Measurements from ENCODE around the gene PEX5L. TPM values are rescaled to one million over a fixed set of nuclear protein-coding genes. Genes with fewer than 3 reads are reported as not detected.

PEX5L gene
- total and polyA plus RNA-seq, 12 donors: 0.03 to 1.1 (median 0.16) TPM; not detected in 3

- H3K4me1 ChIP-seq (replicated peaks in 1 of 2): no peaks in the 10 kb centered on the region
- no peak for DNase-seq
- H3K9me3 ChIP-seq (replicated peaks in 1 of 3): no peaks in the 10 kb centered on the region
- H3K36me3 ChIP-seq (replicated peaks in 1 of 2): no peaks in the 10 kb centered on the region
- intact Hi-C loops (cut with DNase I): no loop called here
- TF ChIP-seq CTCF (IDR thresholded peaks at IDR 0.05) (no peak), POLR2A (IDR thresholded peaks at IDR 0.05) (no peak)
- no peak overlapping the region for H3K27ac ChIP-seq
- WGBS, 4 donors: 63 to 72% (median 67%) methylated on average over 2 of the region's 2 CpGs
- no peak overlapping the region for H3K4me3 ChIP-seq
- no peaks in the 10 kb centered on the region for H3K27me3 ChIP-seq
Measured at GRCh38 chr3:179881791-179882190, 154.9 kb downstream of the PEX5L start.

DNA sequence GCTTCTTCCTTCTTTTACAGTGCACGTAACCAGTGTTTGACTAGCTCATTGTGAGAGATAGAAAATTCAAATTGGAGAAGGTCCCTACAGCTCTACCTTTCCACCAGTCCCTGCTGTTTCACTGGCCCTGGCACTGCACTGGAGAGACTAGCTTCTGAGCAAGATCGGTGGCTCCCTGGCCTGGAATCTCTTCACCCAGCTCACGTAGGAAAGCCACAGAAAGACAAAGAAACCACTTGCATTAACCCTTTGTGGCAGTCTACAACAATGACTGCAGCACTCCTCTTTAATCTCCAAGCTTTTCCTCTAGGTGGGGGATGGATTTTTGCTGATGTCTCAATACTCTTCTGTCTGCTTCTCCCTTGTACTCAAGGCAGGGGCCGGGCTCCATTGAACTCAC lies 155.9 kb downstream of the PEX5L start:
- Histone ChIP-seq H3K4me3 (no peak overlapping the region), H3K4me1 (replicated peaks in 1 of 2) (no peaks in the 10 kb centered on the region), H3K9me3 (replicated peaks in 1 of 3) (no peaks in the 10 kb centered on the region), H3K36me3 (replicated peaks in 1 of 2) (no peaks in the 10 kb centered on the region), H3K27me3 (no peaks in the 10 kb centered on the region), H3K27ac (no peak overlapping the region)
- no peak for TF ChIP-seq CTCF (IDR thresholded peaks at IDR 0.05)
- no peak for TF ChIP-seq POLR2A (IDR thresholded peaks at IDR 0.05)
- intact Hi-C loops (cut with DNase I): no loop called here
- 47 to 70% (median 56%) methylated on average over 4 of the region's 4 CpGs for WGBS, 4 donors
- DNase-seq: no peak

DNA sequence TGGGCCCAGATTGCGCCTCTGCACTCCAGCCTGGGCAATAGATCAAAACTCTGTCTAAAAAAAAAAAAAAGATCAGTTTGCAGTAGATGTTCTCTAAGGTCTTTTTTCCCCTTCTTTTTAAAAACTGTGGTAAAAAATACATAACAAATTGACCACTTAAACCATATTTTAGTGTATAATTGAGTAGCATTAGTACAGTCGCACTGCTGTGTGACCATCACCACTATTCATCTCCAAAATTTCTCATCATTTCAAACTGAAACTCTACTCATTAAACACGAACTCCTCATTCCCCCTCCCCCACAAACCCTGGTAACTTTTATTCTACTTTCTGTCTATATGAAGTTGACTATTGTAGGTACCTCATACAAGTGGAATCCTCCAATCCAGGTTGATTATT lies 160.3 kb downstream of the PEX5L start:
- WGBS, 4 donors: 73 to 79% (median 78%) methylated on average over 3 of the region's 3 CpGs

DNA sequence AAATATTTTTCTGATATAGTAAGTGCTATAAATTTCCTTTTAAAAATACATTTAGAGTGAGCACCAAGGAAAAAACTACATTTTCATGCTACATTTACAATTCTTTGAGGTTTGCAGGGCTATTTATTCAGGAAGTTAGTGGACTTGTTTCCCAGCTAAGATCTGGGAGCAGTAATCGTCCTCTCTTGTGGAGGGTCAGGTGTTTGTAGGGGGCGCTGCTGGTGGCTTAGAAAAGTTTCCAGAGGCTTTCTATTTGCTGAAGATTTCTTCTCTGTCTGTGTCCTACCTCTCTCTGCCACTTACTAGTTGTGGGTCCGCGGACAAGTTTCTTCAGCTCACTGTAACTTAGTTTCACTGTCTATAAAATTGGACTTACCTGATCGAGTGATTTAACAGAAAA lies 163.9 kb downstream of the PEX5L start:
- intact Hi-C loops (cut with DNase I): no loop called here
- Histone ChIP-seq H3K9me3 (replicated peaks in 1 of 3) (no peaks in the 10 kb centered on the region), H3K36me3 (replicated peaks in 1 of 2) (no peaks in the 10 kb centered on the region), H3K27me3 (no peaks in the 10 kb centered on the region), H3K4me3 (no peak overlapping the region), H3K27ac (no peak overlapping the region), H3K4me1 (replicated peaks in 1 of 2) (no peaks in the 10 kb centered on the region)
- 54 to 63% (median 60%) methylated on average over 5 of the region's 5 CpGs for WGBS, 4 donors
- TF ChIP-seq POLR2A (IDR thresholded peaks at IDR 0.05): no peak
- TF ChIP-seq CTCF (IDR thresholded peaks at IDR 0.05): no peak
- DNase-seq: no peak

More for the DNA sequence above, 160.3 kb downstream of the PEX5L start:
- no peaks in the 10 kb centered on the region for H3K27me3 ChIP-seq
- no peaks in the 10 kb centered on the region for H3K36me3 ChIP-seq (replicated peaks in 1 of 2)
- intact Hi-C loops (cut with DNase I): no loop called here
- no peaks in the 10 kb centered on the region for H3K4me1 ChIP-seq (replicated peaks in 1 of 2)
- no peaks in the 10 kb centered on the region for H3K9me3 ChIP-seq (replicated peaks in 1 of 3)
- no peak for DNase-seq
- no peak overlapping the region for H3K4me3 ChIP-seq
- H3K27ac ChIP-seq: no peak overlapping the region
- TF ChIP-seq CTCF (IDR thresholded peaks at IDR 0.05) (no peak), POLR2A (IDR thresholded peaks at IDR 0.05) (no peak)

Data from adrenal gland (tissue), 12 donors.